Activated CD4-positive, CD25-positive, alpha-beta regulatory T cell treated with anti-CD3 and anti-CD28 coated beads, Interleukin-2, amount 50 U/mL, for 72 hours (primary cell): ENCODE measurements around the gene KISS1R.
A peak's percentile ranks its signal among the peaks of the same experiment; 100 is the strongest.

Experiments used
- DNase-seq: peaks from one replicate; pipeline ENCODE4 v3.0.0; 2021

The KISS1R gene

GRCh38 chr19:925087-925525 lies 8.0 kb downstream of the KISS1R start:
- DNase-seq, result no peak

DNA sequence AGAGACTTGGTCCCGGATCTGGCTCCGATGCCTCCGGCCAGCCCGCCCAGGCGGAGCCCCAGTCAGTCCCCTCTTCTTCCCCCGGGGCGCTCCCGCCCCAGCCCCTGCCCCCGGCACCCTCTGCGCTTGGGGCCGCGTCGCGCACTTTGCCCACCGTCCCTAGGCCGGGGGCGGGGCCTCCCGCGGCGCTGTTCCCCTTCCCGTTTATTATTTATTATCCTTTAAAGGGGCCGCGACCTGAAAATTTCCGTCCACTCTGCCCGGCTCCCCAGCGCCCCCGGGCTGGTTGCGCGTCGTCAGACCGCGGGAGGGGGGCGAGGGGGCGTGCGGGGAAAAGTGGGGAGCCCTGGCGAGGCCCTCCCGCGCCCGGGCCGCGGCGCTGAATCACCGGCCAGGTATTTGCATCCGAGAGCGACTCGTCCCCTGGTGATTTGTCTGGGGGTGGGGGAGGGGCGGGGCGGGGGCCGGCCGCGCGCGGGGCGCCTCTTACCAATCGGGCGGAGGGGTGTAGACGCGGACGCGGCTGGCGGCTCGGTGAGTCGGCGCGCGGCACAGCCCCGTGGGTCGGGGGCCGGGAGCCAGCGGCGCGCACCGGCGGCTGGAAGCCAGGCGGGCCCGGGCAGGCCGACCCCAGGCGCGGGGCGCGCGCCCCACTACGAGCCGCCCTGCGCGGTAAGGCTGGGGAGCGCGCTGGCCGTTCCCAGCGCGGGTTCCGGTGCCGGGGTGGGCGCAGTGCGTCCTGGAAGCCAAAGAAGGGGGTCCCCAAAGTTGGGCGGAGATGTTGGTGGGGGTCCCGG lies 8.6 kb downstream of the KISS1R start, which contains the start of gene ARID3A:
ARID3A (plus strand) TSS at position 510 of the 797 bp plus-strand sequence. CDS start 3,494 bp downstream, outside the sequence.
- DNase-seq, result peak; percentile 80

DNA sequence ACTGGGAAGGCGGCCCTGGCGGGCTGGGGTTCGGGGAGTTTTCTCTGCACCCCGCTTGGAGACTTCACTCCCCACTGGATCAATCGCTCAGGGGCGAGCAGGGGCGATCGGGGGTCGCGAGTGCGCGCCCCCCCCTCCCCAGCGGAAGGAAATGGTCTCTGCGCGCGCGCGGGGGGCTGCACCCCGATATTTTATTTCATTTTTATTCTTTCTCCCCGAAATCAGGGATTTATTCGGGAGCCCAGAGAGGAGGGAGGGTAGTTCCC lies 9.1 kb downstream of the KISS1R start:
- no peak for DNase-seq

DNA sequence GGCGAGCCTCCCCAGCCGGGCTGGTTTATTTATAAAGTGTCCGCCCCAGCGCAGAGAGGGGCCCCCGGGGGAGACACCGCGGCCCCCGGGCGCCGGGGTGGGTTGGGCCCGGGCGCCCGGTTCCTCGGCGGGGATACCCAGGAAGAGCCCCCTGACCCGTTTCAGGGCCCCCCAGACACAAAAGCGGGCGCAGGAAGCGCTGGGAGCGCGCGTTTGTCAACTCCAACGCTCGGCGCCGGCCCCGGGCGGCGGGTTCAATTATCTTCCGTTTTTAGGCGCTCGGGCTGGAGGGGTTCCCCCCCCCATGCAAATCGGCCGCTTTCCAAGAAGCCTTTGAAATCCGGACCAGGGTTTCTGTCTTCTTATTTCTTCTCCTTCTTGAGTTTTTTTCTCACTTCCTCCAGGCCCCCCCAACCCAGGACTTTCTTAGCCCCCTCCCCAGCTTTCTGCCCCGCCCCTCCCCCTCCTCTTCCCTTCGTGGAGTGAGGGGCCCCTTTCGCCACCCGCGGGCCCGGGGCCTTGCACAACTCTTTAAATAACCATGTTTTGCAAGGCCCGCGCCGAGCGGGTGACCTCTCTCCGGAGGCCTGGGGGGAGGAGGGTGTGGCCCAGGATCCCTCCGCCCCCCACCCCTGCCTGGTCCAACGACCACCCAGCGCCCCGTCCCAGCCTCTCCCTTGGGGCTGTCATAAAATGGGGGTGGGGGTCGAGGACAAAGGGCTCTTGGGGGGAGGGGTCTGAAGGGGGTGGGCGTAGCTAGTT lies 9.6 kb downstream of the KISS1R start:
- DNase-seq, result peak; percentile 65

GRCh38 chr19:927351-927779 lies 10.2 kb downstream of the KISS1R start:
- DNase-seq, result no peak

GRCh38 chr19:927780-928401 lies 10.8 kb downstream of the KISS1R start:
- no peak for DNase-seq

DNA sequence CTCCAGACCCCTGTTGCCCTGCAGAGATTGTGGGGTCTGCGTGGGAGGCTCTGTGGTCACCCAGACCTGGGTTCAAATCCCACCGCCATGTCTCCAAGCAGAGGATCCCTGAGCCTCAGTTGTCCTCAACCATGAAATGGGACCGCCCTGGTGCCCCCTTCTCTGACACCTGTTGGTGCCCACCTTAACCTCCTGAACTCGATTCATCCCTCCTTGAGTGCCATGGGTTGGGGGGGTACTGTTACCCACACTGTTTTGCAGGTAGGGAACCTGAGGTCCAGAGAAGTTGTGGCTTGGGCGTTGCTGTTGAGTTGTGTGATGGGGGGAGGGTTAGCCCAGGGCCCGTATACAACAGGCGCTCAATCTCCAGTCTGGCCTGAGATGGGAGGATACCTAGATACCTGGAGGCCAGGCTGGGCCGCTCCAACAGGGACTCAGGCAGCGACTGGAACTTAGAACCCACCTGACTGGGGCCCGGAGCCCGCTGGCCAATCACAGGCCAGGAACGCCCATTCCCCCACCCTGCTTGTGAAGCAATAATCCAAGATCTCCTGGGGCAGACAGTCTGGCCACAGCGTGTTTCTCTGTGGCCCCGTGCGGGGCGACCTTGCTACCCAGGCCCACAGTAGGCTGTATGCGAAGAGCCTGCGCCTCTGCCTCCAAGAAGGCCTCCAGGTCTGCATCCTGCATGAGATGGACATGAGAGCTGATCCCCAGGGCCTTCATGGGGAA lies 11.5 kb downstream of the KISS1R start:
- no peak for DNase-seq

- no peak for DNase-seq
These were observed 12.2 kb downstream of the KISS1R start for GRCh38 chr19:929203-929890.

- DNase-seq, result no peak
These were observed 12.7 kb downstream of the KISS1R start for GRCh38 chr19:929891-930258.

DNA sequence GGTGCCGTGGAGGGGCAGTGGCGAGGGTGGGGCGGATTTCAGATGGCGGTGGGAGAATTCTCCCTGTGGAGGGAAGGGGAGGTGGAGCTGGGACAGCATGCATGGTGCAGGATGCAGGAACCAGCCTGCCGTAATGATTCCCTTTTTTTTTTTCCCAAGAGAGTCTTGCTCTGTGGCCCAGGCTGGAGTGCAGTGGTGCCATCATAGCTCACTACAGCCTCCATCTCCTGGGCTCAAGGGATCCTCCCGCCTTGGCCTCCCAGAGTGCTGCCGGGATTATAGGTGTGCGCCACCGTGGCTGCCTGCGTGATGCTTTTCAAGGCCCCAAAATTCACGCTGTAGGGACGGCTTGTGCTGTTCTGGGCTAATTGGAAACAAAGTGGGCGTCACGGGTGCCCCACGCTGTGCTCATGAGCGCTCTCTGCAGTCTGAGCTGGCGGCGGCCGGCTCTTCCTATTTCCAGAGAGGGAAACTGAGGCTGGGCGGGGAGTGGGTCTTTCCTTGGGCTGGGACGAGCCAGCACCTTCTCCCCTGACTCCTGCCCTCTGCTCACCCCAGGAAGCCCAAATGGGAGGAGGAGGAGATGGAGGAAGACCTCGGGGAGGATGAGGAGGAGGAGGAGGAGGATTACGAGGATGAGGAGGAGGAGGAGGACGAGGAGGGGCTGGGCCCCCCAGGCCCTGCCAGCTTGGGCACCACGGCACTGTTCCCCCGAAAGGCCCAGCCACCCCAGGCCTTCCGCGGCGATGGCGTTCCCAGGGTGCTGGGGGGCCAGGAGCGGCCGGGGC lies 14.9 kb downstream of the KISS1R start:
- no peak for DNase-seq

- peak; percentile 45 for DNase-seq
These were observed 15.8 kb downstream of the KISS1R start for GRCh38 chr19:932648-933552.

DNA sequence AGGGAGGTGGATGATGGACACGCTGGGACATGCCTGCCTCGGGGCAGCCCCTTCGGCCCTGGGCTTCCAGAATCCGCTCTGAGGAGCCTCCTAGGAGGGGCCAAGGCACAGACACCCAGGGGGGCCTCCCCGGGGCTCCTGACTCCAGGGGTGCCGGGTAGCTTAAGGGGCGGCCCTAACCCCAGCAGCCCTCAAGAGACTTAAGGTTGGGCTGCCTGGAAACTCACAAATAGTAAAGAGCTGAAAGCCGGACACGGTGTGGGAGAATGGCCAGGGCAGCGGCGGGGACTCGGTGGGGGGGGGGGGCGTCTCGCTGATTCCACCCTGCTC lies 16.4 kb downstream of the KISS1R start:
- no peak for DNase-seq

GRCh38 chr19:934197-934840 lies 17.2 kb downstream of the KISS1R start:
- no peak for DNase-seq

GRCh38 chr19:934865-935479 lies 17.8 kb downstream of the KISS1R start:
- no peak for DNase-seq

DNA sequence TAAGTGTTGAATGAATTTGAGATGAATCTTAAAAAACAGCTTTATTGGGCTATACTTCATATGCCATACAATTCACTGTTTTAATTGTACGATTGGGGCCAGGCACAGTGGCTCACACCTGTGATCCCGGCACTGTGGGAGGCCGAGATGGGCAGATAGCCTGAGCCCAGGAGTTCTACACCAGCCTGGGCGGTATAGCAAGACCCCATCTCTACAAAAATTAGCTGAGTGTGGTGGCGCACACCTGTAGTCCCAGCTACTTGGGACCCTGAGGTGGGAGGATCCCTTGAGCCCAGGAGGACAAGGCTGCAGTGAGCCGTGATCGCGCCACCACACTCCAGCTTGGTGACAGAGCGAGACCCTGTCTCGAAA lies 19.0 kb downstream of the KISS1R start:
- no peak for DNase-seq

- no peak for DNase-seq
These were observed 20.1 kb downstream of the KISS1R start for GRCh38 chr19:937259-937694.

DNA sequence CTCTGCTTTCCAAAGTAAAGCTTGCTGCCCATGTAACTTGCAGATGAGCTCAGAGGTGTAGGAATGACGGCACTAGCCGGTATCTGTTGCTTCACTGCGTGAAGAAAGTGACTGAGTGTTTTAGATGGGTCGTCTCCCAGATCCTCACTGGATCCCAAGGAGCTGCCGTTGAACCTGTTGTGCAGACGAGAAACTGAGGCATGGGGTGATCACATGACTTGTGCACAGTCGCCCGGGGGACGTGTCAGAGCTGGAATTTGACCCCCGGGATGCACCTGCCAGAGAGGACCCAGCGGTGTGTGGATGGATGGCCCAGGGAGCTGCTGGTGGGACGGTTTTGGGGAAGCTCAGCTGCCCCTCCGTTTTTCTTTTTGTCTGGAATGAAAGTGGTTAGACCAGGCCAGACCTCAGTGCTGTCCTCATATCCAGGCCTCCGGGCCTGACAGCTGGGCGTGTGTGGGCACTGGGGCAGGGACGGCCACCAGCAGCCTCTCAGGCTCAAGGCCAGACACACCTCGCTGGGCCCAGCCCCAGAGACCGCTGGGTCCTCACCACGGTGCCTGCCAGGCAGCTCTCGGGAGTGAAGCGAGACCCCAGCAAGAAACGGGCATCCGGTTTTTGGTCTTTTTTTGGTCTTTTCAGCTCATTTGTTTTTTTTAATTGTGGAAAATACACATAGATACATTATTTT lies 21.2 kb downstream of the KISS1R start:
- no peak for DNase-seq

DNA sequence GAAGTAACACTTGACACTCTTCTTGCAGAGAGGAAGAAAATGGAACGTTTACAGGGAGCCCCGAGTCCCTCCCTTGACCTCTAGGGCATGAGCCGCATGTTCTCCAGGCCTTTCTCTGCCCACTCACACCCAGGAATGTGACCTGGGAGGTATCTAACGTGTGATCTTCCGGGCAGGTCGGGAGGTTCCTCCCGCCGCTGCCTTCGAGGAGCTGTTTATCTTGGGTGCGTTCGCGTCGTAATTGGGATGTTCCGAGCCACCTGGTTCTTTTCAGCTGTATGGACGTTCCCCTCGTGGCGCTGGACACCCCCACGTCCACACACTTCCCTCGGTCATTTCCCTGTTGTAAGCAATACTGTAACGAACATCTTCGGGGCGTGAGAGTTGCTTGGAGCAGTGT lies 22.3 kb downstream of the KISS1R start:
- no peak for DNase-seq

- DNase-seq, result no peak
These were observed 22.8 kb downstream of the KISS1R start for GRCh38 chr19:939922-940321.
